GM21367 (cell line): Measurements from ENCODE around the gene GPC3.
"Not testable (repeated sequence)": the region's sequence is repeated elsewhere in the genome, so short reads cannot be mapped to it uniquely, and the experiment has no call there.

Experiments
- ATAC-seq: cut with Tn5 transposase; IDR thresholded peaks from one replicate; pipeline ENCODE4 v1.9.1; 2021; ENCODE audit not compliant: unreplicated experiment

Gene GPC3

DNA sequence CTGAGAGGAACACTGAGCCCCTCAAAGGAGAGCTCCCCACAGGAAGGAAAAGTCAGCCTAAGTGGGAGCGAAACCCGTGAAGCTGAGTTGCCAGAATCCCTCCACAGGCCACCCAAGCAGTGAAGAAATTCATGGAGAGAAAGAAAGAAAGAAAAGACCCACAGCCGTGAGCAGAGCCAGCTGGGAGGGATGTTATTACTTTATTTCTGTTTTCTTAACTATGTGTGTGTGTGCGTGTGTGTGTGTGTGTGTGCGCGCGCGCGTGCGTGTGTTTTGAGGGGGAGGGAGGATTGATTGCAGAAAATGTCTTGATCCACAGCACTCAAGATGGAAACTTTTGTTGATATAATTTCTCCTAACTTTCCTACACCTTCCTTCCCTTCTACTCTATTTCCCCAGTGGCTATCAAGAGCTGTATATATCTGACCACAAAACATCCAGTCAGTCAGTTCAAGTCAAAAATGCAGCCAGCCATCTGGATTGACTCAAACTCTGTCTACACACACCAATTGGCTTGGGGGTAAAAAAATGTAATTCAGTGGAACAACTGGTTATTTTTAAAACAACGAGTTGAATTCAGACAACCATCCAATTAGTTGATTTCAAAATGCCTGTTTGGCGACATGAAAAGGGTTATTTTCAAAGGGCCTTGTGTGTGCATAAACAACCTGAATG, 13.8 kb upstream of the GPC3 start:
- ATAC-seq = no peak

DNA sequence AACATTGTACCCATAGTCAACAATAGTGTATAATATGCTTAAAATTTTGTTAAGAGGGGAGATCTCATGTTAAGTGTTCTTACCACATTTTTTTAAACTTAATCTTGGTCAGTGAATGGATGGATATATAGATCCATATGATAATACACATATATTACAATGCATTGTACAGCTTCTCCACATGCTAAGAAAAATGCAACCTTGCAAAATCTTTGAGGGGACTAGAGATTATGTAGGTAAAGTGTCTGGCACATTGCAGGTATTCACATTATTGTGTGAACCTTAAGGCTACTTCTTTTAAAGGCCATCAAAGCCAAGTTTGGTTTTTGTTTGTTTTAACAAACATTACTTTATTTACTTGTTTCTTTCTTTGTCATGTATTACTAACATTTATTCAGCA, 10.4 kb upstream of the GPC3 start:
- ATAC-seq = no peak

DNA sequence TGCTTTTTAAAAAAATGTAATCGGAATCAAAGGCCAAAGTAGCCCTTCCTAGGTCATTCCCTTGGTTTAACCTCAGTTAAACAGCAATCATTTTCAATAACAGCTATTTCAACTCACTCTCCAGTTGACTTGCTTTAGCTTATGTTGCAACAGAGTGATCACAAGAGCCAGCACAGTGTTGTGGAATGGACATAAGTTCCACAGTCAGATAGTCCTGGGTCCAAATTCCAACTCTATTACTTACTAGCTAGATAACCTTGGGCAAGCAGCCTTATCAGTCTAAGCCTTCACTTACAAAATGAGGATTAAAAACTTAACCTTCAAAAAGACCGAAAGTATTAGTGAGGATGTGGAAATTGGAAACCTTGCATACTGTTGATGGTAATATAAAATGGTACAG, 9.2 kb upstream of the GPC3 start:
- no peak for ATAC-seq

DNA sequence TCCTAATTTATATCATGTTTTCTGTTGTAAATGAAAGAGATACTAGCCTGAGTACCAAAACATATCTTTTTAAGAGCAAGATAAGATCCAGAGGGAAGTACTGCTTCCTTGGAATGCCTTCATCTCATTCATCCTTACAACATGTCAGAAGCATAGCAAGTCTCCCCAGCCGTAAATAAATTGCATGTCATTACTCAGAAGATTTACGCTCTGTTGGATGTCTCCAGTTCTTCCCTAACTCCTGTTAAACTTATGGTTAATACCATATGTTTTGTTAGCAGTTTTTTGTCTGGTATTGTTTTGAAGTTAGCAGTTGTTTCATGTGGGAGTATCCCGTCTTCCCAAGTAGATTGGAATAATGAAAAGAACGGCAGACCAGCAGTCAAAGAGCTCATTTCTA, 7.5 kb upstream of the GPC3 start:
- no peak for ATAC-seq

DNA sequence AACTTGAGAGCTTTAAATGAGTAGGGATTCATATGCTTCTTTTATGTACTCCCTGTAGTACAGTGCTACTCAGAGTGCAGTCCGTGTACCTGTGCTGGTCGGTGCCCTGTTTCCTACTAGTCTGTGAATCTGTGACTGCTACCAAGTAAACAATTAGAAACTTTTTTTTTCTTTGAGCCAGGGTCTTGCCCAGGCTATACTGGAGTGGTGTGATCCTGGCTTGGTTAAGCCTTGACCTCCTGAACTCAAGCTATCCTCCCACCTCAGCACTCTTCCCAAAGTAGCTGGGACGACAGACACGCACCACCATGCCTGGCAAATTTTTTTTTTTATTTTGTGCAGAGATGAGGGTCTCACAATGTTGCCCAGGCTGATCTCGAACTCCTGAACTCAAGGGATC, 6.4 kb upstream of the GPC3 start:
- no peak for ATAC-seq

DNA sequence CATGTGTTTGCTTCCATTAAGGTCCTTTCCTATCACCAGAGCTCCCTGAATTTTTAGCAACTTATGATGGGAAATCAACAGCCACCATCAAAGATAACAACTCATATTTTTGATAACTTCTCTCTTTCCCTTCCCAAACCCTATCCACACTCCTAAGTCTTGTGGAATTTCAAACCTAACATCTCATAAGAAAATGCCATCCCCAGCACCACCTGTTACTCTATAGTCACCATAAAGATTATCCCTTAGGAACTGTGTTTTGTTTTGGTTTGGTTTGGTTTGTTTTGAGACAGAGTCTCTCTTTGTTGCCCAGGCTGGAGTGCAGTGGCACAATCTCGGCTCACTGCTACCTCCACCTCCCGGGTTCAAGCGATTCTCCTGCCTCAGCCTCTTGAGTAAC, 5.7 kb upstream of the GPC3 start:
- ATAC-seq = not testable (repeated sequence)

DNA sequence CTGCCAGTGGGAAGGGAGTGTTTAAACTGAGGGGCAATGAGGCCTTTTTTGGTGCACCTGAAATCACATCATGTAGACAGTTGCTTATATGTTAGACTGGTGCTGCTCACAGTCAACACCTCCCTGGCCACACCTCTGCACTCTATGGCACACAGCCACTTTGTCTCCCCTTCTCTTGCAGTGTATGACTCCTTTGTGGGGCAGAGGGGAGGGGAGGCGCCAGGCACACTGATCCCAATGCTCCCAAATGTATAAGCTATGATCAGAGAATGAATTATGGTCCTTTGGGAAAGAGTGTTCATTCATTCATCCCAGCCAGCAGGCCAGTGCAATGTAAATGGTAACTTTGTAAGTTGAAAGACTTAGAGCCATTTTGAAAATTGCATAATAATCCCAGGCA, 4.6 kb upstream of the GPC3 start:
- no peak for ATAC-seq

DNA sequence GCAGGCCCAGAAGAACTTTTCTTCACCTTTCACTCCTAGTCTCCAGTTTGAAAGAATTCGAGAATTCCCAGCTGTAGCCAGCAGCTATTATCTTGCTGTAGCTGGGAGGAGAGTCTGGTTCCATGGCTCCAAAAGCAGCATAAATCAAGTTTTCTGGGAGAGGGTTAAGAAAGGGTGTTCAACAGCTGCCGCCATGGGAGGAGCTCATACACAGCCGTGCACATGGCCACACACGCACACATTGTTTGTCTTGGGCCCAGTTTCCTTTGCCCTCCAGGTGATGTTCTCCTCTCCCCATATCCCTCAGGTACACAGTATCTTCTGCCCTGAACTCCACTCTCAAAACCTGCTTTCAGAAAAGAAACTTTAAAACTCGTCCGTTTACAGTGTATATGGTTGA, 4.1 kb upstream of the GPC3 start:
- no peak for ATAC-seq

DNA sequence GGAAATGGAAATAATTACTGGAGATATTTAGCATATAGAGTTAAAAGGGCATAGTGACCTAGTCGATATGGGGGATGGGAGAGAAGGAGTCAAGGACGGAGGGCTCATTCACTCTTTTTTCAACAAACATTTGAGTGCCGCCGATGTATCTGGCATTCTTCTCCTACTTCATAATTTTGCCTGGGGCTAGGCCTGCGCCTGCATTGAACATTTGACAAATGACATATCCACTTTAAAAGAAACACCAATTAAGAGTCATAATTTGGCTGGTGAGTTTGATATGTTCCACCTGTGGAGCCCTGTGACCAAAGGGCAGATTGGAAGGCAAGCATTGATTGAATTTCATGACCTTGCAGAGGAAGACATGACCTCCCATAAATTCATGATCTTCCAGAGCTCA, 2.6 kb upstream of the GPC3 start:
- no peak for ATAC-seq

DNA sequence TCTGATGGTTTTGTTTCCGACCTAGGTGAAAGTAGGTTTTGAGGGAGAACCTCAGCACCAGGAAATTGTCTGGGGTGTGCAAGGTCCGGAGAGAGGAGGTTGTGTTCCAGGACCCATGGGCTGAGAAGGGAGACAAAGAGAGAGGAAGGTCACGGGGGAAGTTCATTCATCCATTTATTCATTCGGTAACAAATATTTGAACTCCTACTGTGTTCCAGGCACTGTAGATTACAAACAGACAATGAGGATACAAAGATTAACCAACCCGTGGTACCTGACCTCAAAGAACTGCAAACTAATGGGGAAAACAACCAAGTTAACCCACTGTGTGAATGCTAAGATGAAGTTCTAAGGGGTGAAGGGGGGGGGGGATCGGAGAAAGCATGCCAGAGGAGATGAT, 1.8 kb upstream of the GPC3 start:
- no peak for ATAC-seq

DNA sequence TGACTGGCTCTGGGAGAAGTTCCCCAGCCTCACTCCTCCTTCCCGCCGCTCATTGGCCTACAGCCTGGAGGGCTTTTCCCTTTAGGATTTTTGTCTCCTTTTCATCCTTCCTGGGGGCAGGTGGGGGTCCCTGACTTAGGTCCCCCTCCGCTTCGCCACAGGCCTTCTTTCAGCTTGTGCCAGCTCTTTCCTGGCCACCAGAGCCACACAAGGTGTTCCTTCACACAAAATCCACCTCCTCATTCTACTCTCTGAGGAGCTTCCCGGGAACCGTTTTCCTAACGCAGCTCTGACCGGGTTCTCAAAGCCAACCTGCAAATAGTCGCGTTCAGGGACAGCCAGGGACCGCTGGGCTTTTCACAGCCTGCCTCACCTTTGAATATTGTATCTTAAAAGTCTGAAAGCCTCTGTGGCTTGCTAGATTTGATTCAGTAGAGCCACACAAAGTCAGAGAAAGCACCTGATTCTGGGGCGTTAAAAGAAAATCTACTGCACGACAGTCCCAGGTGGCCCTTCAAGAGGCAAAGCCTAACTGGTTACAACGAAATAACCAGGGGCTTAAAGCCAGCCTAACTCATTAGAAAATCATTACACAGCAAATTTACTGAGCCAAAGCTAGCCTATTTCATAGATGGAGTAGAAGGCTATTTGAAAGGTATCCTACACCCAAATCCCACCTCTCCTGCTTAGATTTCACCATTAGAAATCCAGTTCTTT, 731 bp upstream of the GPC3 start:
- ATAC-seq = no peak

DNA sequence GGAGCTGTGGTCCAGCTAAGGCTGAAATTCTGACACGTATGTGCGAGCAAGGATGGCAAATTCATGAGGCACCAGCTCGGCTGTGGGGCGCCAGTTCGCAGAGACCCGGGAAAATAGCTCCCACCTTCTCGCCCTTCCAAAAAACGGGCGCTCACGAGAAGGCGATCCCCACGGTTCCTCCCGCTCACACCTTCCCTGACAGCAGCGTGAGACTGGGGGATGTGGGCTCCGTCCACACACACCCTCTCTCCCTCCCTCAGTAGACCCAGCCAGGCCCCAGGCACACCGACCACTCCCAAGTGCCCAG, 584 bp downstream of the GPC3 start:
- ATAC-seq = no peak

DNA sequence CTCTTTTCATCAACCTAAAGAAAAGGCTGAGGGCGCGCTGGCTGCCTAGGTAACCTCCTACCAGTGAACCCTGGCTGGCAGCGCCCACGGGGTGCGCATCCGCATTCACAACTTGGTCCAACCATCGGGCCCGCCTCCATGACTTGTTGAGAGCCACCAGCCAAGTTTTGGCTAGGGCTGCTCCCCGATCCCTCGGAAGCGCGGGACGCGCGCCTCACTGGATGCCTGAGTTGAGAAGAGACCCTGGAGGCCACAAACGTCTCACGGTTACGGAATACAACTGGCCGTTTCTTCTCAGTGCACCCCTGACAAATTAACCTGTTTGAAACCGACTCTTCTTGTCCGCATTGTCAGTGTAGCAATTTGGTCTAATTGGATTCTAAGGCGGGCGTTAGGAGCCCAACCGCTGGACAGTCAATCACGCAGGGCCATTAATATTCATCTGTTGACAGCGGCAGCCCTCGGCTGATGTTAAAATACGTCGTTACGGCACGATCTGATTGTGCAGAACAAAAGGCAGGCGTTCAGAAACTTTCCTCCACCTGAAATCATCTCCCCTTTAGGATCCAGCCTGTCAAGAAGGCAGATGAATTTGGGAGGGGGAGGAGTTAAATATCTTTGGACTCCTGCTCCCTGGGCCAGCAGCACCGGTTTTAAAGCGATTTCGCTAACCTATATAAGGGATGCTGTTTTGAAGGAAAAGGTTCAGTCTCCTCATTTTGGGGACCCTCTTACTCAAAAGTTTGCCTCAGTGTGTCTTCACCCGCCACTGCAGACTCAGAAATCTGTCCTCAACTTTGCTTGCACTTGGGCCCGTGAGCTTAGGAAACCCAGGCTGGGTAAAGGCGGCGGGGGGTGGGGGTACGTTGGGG, 1.2 kb downstream of the GPC3 start:
- ATAC-seq = no peak

DNA sequence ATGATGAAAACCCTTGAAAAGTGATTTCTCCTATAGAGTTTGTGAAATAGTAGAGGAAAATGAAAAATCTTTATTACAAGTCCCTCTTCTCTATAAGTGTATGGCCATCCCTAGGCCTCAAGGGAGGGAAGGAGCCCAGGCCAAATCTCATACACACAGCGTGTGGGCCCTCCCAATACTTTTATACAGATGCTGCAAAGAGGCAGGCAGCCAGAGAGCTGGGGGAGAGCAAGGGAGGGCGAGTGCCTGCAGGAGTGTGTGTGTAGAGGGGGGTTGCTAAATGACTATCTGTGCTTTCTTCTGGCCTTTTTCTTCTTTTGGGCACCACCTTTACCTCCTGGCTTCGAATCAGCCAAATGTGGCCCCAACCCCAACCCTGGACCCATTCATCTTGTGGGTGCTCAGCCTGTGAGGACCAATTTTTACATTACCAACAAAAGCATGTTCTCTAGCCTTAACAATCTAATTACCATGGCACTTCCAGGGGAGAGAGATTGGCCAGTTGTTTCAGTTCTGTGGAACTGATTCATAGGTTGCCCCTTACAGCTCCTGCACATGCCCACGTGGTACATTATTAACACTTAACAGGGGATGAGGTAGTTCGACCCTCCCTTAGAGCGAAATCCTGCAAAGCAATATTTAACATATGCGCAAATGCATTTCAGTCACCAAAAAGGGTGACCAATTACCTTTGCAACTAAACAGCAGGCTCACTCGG, 2.0 kb downstream of the GPC3 start:
- no peak for ATAC-seq

DNA sequence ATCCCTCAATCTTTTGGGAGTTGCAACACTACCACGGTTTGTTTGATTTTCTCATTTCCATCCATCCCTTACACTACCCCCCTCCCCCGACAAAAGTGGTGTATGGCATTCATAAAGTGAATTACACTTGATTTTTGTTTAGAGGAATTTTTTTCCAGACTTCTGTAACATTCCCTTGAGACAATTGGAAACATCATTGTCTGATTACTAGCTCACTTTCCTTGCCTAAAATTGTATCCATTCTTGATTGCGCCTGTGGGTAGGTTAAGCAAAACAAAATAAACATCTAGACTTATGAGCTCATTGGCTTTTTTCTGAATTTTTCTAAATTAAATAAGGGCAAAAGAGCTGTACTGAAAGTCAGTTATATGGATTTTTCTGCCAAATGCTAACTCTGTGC, 3.5 kb downstream of the GPC3 start:
- no peak for ATAC-seq

DNA sequence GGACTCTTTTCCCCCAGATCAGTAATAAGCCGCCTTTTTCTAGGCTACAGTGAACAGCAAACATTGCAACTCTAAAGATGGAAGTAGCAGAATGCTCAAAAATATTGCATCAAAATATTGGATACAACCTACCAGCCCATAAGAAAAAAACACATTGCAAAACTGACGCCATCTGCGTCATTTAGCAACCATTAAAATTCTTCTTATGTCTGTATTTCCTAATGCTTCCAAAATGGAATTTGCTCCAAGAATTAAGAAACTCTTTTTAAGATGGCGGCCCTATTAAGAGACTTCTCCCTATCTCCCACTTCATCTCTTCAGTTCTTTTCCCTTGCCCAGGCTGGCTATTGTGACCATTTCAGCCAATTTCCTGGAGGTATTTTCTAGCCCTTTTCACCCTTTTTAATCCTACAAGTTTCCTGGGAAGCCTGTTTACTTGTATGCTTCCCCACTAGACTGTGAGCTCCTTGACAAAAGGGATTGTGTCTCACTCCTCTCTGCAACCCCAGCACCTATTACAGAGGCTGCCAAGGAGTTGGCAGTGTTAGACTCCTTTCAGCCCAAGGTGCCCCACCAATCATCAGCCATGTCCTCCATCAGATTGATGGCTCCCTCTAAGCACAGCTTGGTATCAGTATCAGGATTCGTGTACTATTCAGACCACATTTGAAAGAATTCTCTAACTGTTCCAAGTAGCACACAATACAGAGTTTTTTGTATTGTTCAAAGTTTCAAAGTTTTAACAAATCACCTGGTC, 4.4 kb downstream of the GPC3 start:
- ATAC-seq = no peak

DNA sequence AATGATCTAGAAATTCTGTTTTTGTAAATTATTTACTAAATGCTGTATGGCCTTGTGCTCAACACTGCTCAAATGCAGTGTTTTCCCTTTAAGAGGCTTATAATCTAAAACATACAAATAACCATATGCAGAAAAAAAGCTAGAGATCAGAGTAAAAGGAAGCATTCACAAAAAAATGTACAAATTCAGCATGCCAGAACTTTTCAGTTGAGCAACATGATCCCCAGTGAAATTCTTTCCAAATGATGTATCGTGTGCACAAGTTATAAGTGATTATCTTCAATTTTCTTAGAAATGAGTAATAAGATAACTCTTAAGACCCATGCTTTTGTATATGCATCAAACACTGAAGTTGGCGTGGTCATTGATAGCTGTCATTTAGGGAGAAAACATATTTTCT, 5.0 kb downstream of the GPC3 start:
- ATAC-seq = no peak

DNA sequence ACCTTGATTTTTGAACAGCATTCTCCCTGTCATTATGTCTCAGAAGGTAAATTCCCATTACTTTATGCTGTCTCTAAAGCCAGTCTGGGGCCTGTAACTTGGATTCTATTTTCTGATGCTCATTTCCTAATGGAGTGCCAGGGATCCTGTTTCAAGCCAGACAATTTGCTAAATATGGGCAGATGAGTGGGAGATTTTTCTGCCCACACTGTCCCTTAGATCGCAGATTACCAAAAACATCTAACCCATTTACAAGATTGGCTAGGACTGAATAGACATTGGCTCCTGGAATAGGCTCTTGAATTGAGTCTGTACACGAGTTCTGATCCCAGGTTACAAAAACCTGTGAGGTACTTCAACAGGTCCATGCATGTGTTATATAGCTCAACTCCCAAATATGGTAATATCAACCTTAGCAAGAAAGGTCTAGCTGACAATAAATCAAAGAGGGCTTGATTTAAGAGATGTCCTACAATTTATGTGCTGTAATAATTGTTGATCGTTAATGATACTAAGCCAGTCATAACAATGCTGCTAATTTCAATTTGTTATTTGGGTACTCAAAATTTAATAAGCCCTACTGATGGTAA, 5.7 kb downstream of the GPC3 start:
- no peak for ATAC-seq

DNA sequence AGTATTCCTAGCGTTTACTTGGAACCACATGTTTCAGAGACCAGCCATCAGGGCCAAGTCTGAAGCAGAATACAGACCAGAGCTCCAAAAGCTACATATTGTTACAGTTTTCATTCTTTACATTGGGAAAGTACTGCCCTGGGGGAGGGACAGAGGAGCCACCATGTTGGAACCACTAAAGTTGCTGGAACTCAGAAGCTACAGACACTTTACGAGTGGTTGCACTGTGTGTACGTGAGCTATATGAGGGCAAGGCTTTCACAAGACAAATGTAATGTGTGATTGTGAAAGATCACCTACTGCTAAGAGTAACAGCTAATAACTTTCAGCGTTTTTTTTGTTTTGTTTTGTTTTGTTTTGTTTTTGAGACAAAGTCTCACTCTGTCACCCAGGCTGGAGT, 11.7 kb downstream of the GPC3 start:
- no peak for ATAC-seq

DNA sequence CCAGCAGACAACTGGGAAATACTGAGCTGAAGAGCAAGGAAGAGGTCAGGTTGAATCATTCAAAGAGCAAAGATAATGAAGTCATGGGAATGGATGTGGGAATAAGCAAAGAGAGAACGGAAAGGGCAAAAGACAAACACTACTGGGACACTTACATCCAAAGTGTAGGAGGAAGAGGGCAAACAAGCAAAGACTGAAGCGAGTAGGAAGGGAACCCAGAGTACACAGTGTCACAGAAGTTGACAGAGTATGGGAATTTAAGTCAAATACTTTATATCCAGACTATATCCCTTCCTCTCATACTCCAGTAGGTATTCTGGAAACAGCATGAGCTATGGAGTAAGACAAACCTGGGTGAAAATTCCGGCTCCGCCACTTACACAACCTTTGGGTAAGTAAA, 12.5 kb downstream of the GPC3 start:
- ATAC-seq = no peak

DNA sequence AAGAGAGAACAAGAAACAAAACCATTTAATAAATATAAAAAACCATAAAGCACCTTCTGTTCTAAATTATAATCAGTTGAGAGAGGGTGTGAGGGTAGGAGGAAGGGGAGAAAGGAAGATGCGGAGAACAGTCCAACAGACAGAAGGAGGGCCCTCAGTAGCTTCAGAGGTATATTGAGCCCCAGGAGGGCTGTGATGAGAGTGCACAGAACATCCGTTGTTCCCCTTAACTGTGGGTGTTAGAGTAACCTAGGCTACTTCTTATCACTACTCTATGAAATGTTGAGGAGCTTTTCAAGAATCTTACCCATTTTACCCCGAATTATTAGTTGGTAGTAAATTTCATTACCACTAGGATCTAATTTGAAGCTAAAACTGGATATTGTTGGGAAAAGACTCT, 13.8 kb downstream of the GPC3 start:
- ATAC-seq = no peak
